ENCODE results near the gene NTNG2.
A peak's percentile ranks its signal among the peaks of the same experiment; 100 is the strongest.
"Not testable (repeated sequence)": the region's sequence is repeated elsewhere in the genome, so short reads cannot be mapped to it uniquely, and the experiment has no call there.

Gene NTNG2
- long read RNA-seq, donor 1, result 0 reads
- long read RNA-seq, donor 2, result 0 reads
- long read RNA-seq, donor 3, result 0 reads
- long read RNA-seq, donor 4, result 0 reads
- long read RNA-seq, donor 5, result 0 reads
- long read RNA-seq, donor 6, result 0 reads
- long read RNA-seq, donor 7, partial matches to known transcripts, result 0 of 2 reads
- long read RNA-seq, donor 7, other reads (novel, unspliced or antisense), result 0 of 2 reads
- long read RNA-seq, donor 8, result 0 reads

GRCh38 chr9:132161743-132162184, at the start of gene NTNG2:
NTNG2 (plus strand) TSS chr9:132162058; CDS start chr9:132166832, 4,774 bp downstream.
- no peak for DNase-seq

GRCh38 chr9:132114102-132114707, 47.7 kb upstream of the NTNG2 start:
- peak; percentile 42 for DNase-seq

GRCh38 chr9:132116583-132116982, 45.3 kb upstream of the NTNG2 start:
- DNase-seq, result no peak

GRCh38 chr9:132117694-132118093, 44.2 kb upstream of the NTNG2 start:
- DNase-seq, result no peak

- DNase-seq, result no peak
Measured at GRCh38 chr9:132121021-132121420, 40.8 kb upstream of the NTNG2 start.

DNA sequence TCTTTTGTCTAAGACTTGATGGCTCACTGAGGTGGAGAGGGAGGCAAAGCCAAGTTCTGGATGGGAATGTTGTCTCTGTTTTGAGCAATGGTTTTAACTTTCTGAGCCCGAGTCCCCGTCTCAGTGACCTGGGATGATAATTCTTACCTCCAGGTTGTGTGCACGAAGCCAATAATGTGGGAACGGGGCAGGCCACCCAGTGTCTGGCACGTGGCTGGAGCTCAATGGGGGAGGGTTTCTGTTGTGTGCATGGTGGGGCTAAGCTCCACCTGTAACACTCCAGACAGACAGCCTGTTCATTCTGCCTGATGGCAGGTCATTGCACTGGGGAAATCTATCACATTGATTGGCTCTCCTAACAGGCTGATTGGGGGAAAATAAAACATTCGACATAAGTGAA, 37.1 kb upstream of the NTNG2 start:
- no peak for DNase-seq

- DNase-seq, result no peak
Measured at GRCh38 chr9:132125361-132125760, 36.5 kb upstream of the NTNG2 start.

GRCh38 chr9:132125944-132126679, 35.7 kb upstream of the NTNG2 start:
- DNase-seq, result no peak

DNA sequence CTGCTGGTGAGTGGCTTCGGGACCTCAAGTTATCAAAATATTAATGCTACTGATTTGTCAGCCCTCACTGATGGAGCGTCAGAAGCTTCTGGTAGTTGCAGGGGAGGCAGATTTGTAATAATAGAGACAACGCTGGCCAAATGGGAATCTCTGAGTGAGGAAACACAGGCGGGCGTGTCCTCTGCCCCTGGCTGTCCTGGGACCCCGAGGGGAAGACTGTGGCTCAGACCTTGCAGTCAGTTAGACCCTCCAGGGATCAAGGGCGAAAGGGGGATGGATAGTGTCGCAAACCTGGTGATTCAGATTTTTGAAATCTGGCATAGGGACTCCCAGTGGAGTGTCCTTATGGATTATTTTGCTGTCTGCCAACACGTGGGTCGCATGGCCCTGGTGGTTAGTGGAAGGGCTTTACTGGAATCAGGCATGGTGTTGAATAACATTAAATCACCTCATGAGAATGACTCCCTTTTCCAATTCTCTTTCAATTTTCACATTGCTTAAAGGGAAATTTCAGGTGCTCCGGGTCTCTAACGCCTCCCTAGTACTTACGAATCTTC, 35.1 kb upstream of the NTNG2 start:
- no peak for DNase-seq

DNA sequence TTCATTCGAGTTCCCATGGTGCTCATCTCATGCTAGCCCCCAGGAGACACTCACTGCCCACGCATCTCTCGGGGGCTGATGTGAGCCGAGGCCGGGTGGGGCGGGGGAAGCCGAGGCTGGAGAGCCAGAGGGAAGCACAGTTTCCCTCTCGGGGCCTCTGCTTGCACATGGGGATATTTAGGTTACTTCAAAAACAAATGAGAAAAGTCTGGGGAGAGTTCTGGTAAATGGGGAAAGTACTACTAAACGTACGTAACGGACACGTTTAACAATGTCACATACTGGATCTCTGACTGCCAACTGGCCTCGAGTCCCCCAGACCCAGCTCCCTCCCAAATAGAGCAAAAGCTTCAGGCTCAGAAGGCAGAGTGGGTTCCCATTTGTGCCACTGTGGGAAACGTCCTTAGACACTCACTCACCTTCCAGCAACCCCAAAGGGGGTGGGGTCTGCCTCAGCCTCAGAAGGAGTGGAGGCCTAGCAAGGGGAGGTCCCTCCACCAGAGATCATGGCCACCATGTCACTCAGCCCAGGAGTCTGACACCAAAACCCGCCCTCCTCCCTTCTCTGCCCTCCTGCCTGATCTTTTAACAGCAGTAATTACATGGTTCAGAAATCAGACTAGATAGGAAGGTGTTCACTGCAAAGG, 33.8 kb upstream of the NTNG2 start:
- DNase-seq, result no peak

DNA sequence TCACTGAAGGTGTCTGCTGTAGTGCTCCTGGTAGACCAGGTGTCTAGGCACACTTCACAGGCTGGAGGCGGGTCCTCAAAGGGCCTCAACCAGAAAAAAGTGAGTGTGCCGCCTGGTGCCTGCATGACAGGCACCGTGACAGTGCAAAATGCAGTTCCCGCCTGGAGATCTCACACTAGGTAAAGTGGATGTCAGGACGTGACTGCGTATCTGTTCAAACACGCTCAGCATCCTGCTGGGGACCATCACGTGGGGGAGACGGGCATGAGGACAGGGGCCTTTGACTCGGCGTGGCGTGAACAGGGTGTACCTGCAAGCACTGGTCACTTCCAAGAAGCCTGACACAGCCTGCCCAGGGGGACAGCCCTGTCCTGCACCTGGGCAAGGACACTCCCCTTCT, 32.3 kb upstream of the NTNG2 start:
- DNase-seq, result no peak

GRCh38 chr9:132134085-132134484, 27.8 kb upstream of the NTNG2 start:
- DNase-seq, result not testable (repeated sequence)

GRCh38 chr9:132135456-132135855, 26.4 kb upstream of the NTNG2 start:
- DNase-seq, result no peak

DNA sequence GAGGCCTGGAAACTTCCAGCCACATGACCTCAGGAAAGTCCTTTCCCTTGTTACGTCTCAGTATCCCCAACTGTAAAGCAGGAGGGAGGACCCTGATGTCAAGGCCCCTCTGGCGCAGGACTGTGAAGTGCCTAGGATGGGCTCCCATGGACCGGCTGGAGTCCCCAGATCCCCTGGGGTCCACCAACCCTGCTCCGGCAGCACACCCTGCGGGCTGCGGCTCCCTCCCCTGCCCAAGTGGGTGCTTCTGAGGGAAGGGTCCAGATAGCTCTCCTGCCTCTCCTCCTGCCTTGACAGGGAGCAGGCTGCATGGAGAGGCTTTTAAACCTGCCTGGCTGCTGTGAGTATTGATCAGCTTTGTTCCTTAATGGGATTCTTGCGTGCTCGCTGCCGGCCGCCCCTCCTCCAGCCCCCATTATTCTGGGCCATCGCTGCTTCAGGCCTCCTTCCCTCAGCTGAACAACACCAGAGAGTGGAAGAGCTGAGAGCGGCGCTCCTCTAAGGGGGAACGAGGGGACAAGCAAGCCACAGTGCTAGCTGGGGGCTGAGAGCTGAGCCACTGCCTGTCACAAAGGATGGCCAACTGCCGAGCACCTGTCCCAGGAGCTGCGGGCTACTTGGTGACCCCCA, 25.6 kb upstream of the NTNG2 start:
- no peak for DNase-seq

- DNase-seq, result peak; percentile 39
Measured at GRCh38 chr9:132141344-132141947, 20.4 kb upstream of the NTNG2 start.

DNA sequence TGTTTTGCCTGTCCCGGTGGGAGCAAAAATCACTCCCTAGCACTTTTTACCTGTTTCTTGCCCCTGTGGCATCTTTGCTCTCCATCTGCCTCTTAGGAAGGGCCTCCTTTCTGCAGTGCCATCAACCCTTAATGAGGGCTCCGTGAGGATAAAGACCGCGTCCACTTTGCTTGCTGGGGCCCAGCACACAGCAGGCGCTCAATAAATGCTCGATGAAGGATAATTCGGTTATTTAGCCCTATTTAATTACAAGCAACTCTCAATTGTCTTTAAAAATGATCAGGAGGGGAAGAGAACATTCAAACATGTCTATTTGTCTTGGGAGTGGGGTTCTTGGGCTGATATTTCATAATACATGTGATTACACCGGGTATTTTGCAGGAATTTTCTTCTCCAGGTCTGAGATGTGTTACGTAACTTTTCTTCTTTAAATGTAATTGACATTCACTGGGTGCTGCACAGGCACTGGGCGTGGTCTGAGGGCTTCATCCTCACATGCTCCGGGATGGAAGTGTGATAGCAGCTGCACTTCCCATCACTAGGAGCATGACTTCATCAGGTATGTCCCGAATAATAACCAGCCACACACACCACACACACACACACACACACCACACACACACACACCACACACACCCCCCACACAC, 19.8 kb upstream of the NTNG2 start:
- DNase-seq, result no peak

- DNase-seq, result no peak
Measured at GRCh38 chr9:132142924-132143323, 18.9 kb upstream of the NTNG2 start.

- DNase-seq, result no peak
Measured at GRCh38 chr9:132143359-132143758, 18.5 kb upstream of the NTNG2 start.

- no peak for DNase-seq
Measured at GRCh38 chr9:132144708-132145365, 17.0 kb upstream of the NTNG2 start.

DNA sequence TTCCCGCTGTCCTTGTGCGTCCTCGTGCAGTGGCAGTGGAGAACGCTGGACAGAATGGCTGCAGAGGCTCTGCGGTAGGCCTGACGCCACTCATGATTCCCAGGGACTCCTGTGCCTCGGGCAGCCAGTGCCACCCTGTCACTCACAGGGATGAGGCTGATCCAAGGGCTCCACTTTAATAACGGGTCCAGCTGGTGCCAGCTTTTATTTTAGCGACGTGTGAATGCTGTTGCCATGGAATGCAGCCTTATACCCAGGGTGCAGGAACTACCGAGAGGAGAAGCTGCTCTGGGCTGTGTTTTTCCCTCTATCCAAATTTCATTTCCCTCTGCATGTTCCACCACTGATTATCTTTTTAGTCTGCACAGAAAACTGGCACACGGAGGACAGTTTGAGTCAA, 15.8 kb upstream of the NTNG2 start:
- no peak for DNase-seq

DNA sequence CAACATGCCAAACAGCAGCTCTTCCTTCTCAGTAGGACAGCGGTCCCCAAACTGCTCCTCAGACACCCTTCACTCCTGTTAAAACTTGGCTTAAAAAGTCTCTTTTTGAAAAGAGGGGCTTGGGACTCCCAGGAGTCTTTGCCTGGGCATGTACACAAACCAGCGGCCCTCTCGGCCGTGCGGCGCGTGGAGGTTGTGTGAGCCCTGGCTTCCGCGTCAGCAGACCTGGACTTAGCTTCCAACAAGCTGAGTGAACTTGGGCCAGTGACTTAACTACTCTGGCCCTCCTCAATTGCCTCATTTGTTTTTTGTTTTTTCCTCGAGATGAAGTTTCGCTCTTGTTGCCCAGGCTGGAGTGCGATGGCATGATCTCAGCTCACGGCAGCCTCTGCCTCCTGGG, 15.3 kb upstream of the NTNG2 start:
- no peak for DNase-seq
